Progenitor cell of endocrine pancreas (in vitro differentiated cells): ENCODE results near the gene FOXD4L3. TPM values are rescaled to one million over a fixed set of nuclear protein-coding genes. Genes with fewer than 3 reads are reported as not detected.
"Not testable (repeated sequence)": the region's sequence is repeated elsewhere in the genome, so short reads cannot be mapped to it uniquely, and the experiment has no call there.

Source experiments
- DNase-seq: peaks from one replicate; pipeline ENCODE4 v3.0.0; 2021; ENCODE audit warnings: low spot score; ENCODE audit not compliant: unreplicated experiment
- H3K27ac Mint-ChIP-seq: 2 replicates; pipeline ENCODE4 v1.8.0; 2021; ENCODE audit warnings: mild to moderate bottlenecking, moderate library complexity, mixed read lengths
- H3K27me3 Mint-ChIP-seq: 2 replicates; pipeline ENCODE4 v1.8.0; 2021; ENCODE audit warnings: mixed read lengths
- H3K36me3 Mint-ChIP-seq: 2 replicates; pipeline ENCODE4 v1.8.0; 2022; ENCODE audit warnings: mixed read lengths; ENCODE audit not compliant: insufficient read depth
- H3K4me1 Mint-ChIP-seq: 2 replicates; pipeline ENCODE4 v1.8.0; 2021; ENCODE audit warnings: low read depth, mixed read lengths
- H3K4me3 Mint-ChIP-seq: 2 replicates; pipeline ENCODE4 v1.8.0; 2021; ENCODE audit warnings: low read depth, mild to moderate bottlenecking, moderate library complexity, mixed read lengths
- H3K9me3 Mint-ChIP-seq: 2 replicates; pipeline ENCODE4 v1.8.0; 2021; ENCODE audit warnings: low read depth, mixed read lengths
- long read RNA-seq: library from polyadenylated mRNA; unstranded; transcript quantifications from one replicate; pipeline ENCODE4 v2.0.0, GENCODE V29; 2020
- total RNA-seq: library from RNA; stranded (reverse); gene quantifications from 2 replicates; pipeline ENCODE4 v1.2.1, GENCODE V29; 2021

The FOXD4L3 gene
- total RNA-seq = 0.36 and 0.44 TPM in 2 replicates
- long read RNA-seq = 0 reads

DNA sequence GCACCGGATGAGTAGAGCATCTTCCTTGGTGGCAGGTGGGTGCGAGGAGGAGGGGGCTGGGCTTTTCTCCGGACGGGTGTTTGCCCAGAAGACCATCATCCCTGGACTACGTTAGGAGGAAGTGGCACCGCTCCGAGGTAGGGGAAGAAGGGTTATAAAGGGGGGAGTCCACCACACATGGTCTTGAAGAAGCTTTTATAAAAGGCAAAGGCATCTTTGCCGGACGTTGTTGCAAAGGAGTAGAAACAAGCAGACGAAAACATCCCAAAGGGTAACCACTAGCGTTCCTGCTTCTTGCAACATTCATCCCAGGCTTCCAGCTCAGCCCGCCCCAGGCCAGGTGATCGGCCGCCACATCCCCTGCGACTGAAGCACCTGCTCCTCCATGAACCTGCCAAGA lies at the start of gene FOXD4L3:
Gene FOXD4L3, plus strand, starts transcription at position 301 of the 400 bp plus-strand sequence. Its CDS starts 85 bp downstream, at position 386.
- H3K4me1 Mint-ChIP-seq, H3K9me3 Mint-ChIP-seq, H3K36me3 Mint-ChIP-seq, DNase-seq, H3K27ac Mint-ChIP-seq, H3K4me3 Mint-ChIP-seq, H3K27me3 Mint-ChIP-seq: not testable (repeated sequence)

DNA sequence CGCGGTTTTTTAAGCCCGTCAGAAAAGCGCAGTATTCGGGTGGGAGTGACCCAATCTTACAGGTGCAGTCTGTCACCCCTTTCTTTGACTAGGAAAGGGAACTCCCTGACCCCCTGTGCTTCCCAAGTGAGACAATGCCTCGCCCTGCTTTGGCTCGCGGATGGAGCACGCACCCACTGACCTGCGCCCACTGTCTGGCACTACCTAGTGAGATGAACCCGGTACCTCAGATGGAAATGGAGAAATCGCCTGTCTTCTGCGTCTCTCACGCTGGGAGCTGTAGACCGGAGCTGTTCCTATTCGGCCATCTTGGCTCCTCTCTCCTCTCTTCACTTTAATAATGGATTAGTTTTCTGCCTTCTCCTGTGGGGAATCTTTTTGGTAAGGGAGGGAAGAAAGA lies 21.6 kb upstream of the FOXD4L3 start:
- not testable (repeated sequence) for H3K4me1 Mint-ChIP-seq, DNase-seq, H3K27ac Mint-ChIP-seq, H3K9me3 Mint-ChIP-seq, H3K4me3 Mint-ChIP-seq, H3K36me3 Mint-ChIP-seq, H3K27me3 Mint-ChIP-seq

DNA sequence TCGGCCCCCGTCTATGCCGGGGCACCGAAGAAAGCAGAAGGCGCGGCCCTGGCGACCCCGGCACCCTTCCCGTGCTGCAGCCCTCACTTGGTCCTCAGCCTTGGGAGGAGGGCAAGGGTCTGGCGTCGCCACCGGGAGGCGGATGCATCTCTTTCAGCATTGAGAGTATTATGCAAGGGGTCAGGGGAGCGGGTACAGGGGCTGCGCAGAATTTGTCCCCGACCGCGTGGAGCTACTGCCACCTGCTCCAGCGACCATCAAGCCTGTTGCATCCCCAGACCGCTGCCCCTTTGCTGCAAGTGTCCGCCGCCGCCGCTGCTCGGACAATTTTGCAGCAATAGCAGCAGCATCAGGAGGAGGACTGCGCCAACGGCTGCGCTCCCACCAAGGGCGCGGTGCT lies 1.1 kb downstream of the FOXD4L3 start:
- not testable (repeated sequence) for H3K4me1 Mint-ChIP-seq, H3K27me3 Mint-ChIP-seq, H3K4me3 Mint-ChIP-seq, H3K36me3 Mint-ChIP-seq, H3K9me3 Mint-ChIP-seq, DNase-seq, H3K27ac Mint-ChIP-seq

DNA sequence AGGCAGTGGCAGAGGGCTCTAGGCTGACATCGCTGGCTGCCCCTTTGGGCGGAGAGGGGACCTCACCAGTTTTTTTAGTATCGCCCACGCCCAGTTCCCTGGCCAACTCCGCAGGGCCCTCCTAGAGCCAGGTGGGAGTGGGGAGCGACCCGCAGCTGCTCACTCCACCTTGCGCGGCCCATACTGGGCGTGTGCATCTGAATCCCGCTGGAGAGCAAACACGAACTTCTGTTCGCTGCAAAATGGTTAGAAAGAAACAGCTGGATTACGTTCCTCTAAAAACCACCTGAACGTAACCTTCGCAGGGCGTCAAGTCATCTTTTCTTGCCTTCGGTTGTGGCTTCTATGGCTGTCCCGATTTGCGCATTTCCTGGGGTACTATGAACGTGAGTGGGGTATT lies 1.5 kb downstream of the FOXD4L3 start:
- not testable (repeated sequence) for H3K27ac Mint-ChIP-seq, H3K36me3 Mint-ChIP-seq

DNA sequence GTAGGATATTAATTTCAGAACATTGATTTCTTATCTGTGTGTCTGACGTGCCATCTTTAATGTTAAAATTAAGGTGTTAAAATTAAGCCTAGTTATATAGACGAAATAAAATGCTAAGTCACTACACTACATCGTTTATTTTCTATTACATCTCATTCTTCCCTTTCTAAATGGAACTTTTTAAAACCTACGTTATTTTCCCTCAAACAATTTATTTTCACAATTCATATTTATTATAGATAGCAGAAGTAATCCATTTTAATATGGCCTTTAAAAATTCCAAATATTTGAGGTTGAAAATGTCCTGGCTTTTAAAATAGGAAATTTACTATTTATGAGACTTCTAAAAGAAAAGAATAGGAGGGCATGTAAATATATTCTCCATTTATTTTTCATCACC lies 2.1 kb downstream of the FOXD4L3 start:
- H3K9me3 Mint-ChIP-seq, H3K4me1 Mint-ChIP-seq, H3K27me3 Mint-ChIP-seq, H3K4me3 Mint-ChIP-seq, H3K36me3 Mint-ChIP-seq, DNase-seq, H3K27ac Mint-ChIP-seq: not testable (repeated sequence)

More for the DNA sequence above, 1.5 kb downstream of the FOXD4L3 start:
- not testable (repeated sequence) for H3K9me3 Mint-ChIP-seq, H3K4me1 Mint-ChIP-seq, DNase-seq, H3K4me3 Mint-ChIP-seq, H3K27me3 Mint-ChIP-seq

DNA sequence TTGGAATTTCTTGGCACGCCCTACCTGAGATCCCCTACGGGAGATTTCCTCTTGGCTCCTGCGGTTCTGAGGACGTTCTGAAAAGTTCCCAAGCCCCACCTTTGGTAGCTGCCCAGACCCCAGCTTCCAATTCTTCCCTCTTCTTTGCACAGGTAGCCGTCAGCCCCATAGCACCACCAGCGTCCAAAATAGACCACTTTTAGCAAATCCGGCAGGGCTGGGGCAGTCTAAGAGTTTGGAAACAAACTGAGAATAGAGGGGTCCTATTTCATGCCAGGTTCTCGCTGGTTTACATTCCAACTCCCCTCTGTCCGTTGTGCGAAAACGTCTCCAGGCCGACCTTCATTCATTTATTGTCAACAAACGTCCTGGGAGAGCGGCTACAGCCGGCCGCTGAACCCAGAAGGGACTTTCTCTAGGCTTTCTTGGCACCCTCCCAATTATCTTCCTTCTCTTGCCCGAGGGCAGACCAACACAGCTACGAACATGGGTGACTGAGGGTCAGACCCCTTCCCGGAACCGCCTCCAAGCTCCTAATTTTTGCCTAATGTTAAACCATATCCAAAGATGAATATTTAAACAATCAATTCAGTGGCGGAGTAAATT lies 3.1 kb downstream of the FOXD4L3 start:
- not testable (repeated sequence) for H3K27me3 Mint-ChIP-seq, H3K27ac Mint-ChIP-seq, H3K36me3 Mint-ChIP-seq, H3K4me3 Mint-ChIP-seq, H3K9me3 Mint-ChIP-seq, DNase-seq, H3K4me1 Mint-ChIP-seq

DNA sequence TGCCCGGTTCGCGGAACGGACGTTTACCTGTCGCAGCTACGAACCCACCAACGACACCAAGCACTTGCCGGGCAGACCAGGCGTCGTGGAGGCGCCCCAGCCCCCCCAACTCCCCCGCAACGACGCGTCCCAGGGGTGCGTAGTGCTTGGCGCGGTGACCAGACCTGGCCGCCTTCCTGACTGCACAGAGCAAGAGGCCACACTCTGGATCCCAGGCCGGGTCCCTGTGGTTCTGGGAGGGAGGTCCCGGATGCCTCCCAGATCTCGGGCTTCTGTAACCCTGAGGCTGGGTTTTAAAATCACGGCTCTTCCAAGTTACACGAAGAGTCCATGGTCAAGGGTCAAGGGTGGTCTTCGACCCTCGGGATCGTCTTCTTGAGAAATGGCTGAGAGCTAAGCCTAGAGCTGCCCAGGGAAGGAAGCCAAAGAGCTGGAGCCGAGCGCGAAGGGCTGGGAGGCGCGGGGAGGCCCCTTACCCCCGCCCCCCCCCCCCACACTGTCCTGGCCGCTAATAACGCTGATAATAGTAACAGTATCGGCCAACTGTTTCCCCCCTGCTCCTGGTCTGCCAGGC lies 3.8 kb downstream of the FOXD4L3 start:
- H3K4me1 Mint-ChIP-seq, H3K27ac Mint-ChIP-seq, H3K27me3 Mint-ChIP-seq, DNase-seq, H3K4me3 Mint-ChIP-seq, H3K9me3 Mint-ChIP-seq, H3K36me3 Mint-ChIP-seq: not testable (repeated sequence)

DNA sequence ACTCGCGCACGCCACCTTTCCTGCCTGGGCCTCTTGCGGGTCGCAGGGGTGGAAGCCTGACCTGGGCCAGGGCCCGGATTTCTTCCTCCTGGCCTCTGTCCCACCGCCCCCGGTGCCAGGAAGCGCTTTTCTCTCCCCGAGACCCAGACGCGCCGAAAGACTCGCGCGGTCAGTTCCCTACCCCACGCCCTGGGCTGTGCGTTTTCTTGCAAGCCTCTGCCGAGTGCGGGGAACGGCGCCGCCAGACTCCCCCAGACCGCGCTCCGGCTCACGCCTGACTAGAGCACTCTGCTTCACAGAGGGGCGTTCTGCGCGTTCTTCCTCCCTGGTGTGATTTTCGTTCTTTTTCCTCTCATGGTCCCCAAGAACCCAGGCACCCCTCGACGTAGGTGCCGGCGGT lies 4.5 kb downstream of the FOXD4L3 start:
- not testable (repeated sequence) for H3K4me3 Mint-ChIP-seq, DNase-seq, H3K36me3 Mint-ChIP-seq, H3K27ac Mint-ChIP-seq, H3K27me3 Mint-ChIP-seq, H3K9me3 Mint-ChIP-seq, H3K4me1 Mint-ChIP-seq

DNA sequence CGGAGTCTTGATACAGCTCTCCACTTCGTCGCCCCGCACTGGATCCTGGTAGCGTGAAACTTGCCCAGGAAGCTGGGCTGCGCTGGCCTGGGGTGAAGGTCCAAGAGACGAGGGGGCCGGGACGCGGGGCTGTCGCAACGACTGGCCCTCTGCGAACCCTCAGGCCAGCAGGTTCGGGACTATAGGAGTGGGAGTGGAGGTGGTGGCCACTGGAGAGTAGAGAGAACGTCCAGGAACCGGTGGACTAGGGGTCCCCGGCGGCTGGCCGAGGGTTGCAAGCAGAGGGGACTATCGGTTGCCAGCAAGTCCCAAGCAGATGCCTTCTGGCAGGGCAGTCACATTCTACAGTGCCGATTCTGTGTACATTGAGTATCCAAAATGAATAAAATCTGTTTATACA lies 5.0 kb downstream of the FOXD4L3 start:
- H3K36me3 Mint-ChIP-seq, DNase-seq, H3K27ac Mint-ChIP-seq, H3K27me3 Mint-ChIP-seq, H3K4me3 Mint-ChIP-seq, H3K9me3 Mint-ChIP-seq, H3K4me1 Mint-ChIP-seq: not testable (repeated sequence)

DNA sequence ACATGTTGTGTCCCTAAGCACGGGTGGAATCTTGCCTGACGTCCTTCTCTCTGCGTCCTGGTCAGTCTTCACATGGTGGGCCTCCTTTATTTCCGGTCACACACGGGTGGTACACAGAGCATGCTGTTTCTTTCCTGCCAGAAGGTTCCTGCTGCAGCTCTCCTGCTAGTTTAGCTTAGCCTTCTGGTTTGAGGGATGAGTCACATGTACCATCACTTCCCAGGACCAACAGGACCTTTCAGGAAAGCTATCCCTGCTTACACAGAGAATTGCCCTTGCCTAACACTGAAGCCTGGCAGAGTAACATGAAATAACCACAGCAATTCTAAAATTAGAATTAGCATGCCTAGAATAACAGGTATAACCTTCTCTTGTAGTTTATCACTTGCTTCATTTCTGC lies 8.5 kb downstream of the FOXD4L3 start:
- H3K36me3 Mint-ChIP-seq, H3K4me3 Mint-ChIP-seq, H3K27ac Mint-ChIP-seq: not testable (repeated sequence)

DNA sequence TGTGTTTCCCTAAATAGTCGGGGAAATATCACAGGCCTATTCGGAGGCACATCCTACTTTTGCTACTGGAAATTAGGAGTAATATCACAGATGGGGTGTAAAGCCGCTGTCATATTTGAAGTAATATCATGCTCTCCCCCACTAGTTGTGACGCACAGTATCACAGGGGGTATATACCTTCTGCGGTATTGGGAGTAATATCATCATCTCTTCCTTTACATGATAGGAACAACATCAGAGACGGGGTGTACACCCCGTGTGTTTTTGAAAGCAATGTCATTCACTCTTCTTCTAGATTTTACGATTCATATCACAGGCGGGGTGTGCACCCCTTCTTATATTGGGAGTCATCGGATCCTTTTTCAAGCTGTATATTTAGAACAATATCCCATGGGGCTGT lies 15.5 kb downstream of the FOXD4L3 start:
- not testable (repeated sequence) for H3K27me3 Mint-ChIP-seq, DNase-seq, H3K4me1 Mint-ChIP-seq, H3K4me3 Mint-ChIP-seq, H3K9me3 Mint-ChIP-seq, H3K27ac Mint-ChIP-seq, H3K36me3 Mint-ChIP-seq

More for the DNA sequence above, 8.5 kb downstream of the FOXD4L3 start:
- DNase-seq, H3K27me3 Mint-ChIP-seq, H3K4me1 Mint-ChIP-seq, H3K9me3 Mint-ChIP-seq: not testable (repeated sequence)

DNA sequence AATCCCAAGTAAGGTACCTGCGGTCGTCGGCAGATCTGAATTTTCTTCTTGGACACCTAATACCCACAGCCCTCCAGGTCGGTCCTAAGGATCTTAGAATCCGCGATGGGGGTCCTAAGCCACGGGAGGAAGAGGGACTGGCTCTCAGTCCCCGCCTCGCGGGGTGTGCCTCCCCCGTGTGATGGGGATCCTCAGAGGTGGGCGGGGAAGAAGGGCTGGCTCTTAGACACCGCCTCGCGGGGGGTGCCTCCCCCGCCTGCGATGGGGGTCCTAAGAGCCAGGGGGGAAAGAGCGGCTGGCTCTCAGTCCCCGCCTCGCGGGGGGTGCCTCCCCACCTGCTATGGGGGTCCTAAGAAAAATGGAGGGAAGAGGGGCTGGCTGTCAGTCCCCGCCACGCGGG lies 21.1 kb downstream of the FOXD4L3 start:
- not testable (repeated sequence) for H3K4me1 Mint-ChIP-seq, H3K36me3 Mint-ChIP-seq, DNase-seq, H3K27ac Mint-ChIP-seq, H3K27me3 Mint-ChIP-seq, H3K4me3 Mint-ChIP-seq, H3K9me3 Mint-ChIP-seq

DNA sequence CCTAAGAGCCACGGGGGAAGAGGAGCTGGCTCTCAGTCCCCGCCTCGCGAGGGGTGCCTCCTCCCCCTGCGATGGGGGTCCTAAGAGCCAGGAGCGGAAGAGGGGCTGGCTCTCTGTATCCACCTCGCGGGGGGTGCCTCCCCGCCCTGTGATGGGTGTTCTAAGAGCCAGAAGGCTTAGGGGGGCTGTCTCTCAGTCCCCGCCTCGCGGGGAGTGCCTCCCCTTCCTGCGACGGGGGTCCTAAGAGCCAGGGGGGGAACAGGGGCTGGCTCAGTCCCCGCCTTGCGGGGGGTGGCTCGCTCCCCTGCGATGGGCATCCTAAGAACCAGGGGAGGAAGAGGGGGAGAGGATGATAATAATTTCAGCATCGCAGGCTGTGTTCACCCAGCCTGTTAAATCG lies 21.9 kb downstream of the FOXD4L3 start:
- not testable (repeated sequence) for H3K27me3 Mint-ChIP-seq, H3K4me1 Mint-ChIP-seq, DNase-seq, H3K9me3 Mint-ChIP-seq, H3K36me3 Mint-ChIP-seq, H3K27ac Mint-ChIP-seq, H3K4me3 Mint-ChIP-seq

DNA sequence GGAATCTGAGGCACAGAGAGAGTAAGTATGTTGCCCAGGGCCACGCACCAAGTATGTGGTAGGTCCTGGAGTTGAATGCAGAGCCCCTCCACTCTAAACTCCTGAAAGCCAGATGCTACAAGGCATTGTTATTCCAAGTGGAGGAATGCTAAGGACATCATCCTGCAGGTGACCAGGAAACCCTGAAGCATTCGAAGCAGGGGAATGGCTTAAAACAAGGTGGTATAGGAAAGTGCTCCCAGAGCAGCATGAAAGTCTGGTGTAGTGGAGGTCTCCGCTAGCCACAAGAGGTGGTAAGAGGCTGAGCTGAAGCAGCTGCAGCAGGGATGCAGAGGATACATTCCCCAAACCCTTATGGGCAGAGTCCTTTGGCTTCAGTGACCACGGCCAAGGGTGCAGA lies 26.4 kb downstream of the FOXD4L3 start:
- H3K4me1 Mint-ChIP-seq = not testable (repeated sequence)

More for the DNA sequence above, 26.4 kb downstream of the FOXD4L3 start:
- not testable (repeated sequence) for DNase-seq, H3K9me3 Mint-ChIP-seq, H3K36me3 Mint-ChIP-seq, H3K4me3 Mint-ChIP-seq, H3K27ac Mint-ChIP-seq
- H3K27me3 Mint-ChIP-seq = peaks cover 13% of the 10 kb centered on the region
